Inflammatory macrophage treated with lipopolysaccharide for 1 hour (primary cell): Measurements from ENCODE around the gene FTCD.
A peak's percentile ranks its signal among the peaks of the same experiment; 100 is the strongest.
"Not testable (repeated sequence)": the region's sequence is repeated elsewhere in the genome, so short reads cannot be mapped to it uniquely, and the experiment has no call there.

Experiments
- DNase-seq, 2 donors: peaks; one replicate each; pipeline ENCODE4 v3.0.0-alpha.2; 2020 to 2022

The FTCD gene

GRCh38 chr21:46187814-46188213 lies 32.4 kb upstream of the FTCD start:
- no peak for DNase-seq

DNA sequence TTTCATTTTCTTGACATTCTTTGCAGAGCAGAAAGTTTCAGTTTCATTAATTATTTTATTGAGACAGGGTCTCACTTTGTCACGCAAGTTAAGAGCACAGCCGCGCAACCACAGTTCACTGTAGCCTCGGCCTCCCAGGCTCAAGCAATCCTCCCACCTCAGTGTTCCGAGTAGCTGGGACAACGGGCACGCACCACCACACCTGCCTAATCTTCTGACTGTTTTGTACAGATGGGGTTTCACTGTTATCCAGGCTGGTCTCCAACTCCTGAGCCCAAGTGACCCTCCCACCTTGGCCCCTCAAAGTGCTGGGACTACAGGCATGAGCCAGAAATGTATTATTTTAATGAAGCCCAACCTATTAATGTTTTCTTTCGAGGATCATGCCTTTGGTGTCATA lies 31.9 kb upstream of the FTCD start:
- DNase-seq = no peak

GRCh38 chr21:46185716-46186115 lies 30.3 kb upstream of the FTCD start:
- no peak for DNase-seq

DNA sequence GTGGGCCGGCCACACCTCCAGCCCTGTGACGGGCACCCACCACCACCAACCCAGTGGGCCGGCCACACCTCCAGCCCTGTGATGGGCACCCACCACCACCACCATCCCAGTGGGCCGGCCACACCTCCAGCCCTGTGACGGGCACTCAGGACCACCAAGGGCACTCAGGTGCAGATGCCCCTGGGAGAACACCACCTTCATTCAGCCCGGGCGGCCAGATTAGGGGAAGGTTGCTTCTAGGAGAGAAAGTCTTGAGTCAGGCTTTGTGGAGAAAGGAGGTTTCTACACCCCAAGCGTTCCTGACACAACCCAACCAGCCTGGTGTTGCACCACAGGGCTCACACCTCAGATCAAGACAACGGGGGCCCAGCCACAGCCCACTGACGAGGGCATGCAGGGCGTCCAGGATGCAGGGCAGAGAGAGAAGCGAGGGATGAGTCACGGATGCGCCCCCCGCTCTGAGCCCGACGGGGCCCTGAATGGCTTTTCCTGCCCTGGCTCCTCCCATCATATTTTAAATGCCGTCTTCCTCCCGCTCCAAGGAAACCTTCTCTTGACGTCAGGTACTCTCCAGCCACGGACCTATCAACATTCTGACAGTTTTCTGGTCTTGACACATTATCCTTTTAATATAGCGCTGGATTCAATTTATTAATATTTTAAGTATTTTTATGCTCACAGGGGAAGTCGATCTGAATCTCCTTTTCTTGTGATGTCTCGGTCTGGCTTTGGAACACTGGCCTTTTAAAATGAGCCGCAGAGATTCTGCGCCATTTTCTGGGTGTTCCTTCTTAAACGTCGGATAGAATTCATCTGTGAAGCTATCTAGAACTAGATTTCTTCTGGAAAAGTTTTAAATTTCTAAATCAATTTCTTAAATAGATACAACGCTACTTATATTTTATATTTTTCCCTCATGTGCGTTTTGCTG lies 29.5 kb upstream of the FTCD start:
- DNase-seq = peak; percentile 19 to 51

GRCh38 chr21:46183910-46184624 lies 28.7 kb upstream of the FTCD start, which contains the start of gene SPATC1L:
SPATC1L (minus strand) TSS chr21:46184459; CDS start chr21:46182816, 1,643 bp downstream.
- peak; percentile 14 to 16 for DNase-seq

GRCh38 chr21:46183337-46183909 lies 28.0 kb upstream of the FTCD start:
- DNase-seq = not testable (repeated sequence)

DNA sequence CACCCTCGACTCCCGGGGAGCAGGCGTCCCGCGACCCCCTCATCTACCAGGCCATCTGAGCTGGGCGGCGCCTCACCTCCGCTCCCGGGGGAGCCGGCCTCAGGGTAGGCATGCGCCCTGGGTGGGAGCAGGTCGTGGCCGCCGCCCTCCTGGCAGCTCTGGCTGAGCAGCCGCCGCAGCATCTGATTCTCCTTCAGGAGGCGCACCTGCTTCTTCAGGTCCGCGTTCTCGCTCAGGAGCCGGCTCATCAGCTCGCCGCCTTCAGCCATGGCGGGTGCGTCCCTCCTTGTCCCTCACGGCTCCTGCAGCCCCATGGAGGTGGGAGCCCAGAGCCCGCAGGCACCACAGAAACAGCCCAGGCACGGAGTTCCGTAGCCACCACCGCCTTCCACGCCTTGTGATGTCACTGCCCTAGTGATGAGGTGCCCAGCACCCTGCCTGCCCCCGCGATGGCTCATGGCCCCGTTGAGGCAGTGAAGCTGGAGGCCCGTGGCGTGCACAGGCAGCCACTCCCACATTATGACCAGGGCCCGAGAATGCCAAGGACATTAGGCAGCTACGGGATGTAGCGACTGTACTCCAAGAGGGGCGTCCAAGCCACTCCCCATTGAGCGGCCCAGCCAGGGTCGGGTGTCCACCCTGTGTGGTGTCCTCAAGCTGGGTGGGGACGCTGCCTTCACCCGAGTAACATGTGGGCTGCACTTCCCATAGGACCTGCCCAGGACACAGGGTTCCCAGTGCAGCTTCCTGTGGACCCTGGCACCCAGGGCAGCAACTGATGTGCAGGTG lies 27.4 kb upstream of the FTCD start:
- DNase-seq = no peak

DNA sequence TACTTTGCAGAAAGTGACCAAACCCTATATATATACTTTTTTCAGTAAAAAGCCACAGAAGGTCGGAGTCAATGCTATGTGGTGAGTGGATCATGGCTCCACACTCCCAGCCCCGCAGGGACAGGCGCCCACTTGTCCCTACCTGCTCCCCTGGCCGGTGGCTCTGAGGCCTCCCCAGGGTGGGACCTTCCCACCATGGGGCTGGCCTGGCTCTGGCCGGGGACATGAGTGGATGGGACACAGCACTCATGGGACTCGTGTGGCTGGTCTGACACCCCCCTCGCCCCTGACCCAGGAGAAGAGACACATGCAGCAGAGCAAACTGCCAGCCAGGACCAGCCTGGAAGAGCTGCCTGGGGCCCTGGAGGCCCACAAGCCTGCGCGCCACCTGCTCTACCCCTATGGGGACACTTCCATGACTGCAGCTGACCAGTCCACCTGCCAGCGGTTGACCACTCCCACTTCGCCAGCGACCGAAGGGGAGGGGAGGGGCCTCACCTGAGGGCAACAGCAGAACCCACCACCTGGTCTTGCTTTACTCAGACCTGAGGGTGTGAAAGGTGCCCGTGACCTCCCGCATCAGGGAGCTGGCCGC lies 26.7 kb upstream of the FTCD start:
- DNase-seq = no peak

- no peak for DNase-seq
Observed at GRCh38 chr21:46181436-46181835, 26.1 kb upstream of the FTCD start.

DNA sequence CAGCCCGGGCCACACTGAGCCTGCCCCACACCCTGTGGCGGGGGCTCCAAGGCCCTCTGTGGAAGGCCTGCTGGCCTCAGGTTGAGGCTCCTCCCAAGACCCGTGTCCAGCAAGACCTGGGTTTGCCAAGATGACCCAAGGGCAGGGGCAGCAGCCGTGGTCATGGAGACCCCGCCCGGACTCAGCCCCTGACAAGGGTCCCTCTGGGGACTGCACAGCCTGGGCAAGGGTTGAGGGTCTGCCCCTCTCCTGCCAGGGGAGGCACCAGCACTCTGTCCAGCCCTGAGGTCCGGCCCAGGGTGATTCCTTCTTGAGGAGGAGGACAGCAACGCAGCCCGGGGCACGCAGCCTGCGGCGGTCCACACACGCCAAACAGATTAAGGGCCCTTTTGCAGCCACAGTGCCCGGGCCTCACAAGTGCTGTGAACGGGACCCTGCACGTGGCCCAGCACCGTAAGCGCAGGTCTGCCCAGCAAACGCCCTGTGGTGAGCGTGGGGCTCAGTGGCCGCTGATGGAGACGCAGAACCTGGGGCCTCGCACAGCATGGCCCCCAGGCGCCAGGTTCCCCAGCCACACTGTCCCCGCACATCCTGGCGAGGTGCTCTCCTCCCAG lies 25.5 kb upstream of the FTCD start:
- no peak for DNase-seq

DNA sequence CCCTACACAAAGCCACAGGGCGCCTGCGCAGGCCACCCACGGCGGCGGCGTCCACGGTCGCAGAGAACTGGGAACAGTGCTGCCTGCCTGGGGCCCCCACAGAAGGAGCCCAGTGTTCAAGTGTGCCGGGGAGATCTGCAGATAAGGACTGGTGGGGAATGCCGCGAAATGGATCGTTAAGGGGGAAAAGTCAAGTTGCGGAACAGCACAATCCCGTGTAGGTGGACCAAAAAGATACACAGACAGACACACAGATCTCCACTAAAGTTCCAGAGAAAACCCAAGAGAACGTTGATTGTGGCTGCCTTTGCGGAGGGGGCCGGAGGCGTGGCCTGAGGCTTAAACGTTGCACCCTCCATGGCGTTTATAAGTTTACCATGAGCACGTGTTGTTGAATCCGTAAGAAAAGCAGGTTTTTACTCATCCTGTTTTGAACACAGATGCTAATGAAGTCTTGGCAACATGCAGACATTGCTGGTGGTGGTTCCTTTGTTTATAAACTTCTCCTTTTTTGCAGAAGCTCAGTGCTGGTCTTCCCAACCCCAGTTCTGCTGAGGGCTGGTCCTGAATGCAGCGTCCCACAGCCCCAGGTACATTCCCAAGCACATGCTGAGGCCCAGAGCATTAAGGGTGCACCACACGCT lies 24.8 kb upstream of the FTCD start:
- no peak for DNase-seq

DNA sequence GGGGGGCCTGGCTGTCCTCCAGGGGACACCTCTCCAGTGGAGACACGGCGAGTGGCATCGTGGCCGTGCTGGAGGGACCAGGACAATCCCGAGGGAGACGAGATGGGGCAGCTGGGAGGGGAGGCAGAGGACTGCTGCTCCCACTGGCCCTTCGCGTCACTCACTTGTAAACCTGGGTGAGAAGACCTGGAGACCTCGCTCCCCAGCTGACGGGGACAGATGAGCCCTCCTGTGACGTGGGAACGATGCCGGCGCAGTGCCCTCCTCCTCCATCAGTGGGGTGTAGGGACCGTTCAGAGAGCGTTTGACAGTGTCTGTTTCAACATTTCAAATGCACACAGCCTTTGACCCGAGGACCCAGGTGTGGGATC lies 24.3 kb upstream of the FTCD start:
- no peak for DNase-seq

DNA sequence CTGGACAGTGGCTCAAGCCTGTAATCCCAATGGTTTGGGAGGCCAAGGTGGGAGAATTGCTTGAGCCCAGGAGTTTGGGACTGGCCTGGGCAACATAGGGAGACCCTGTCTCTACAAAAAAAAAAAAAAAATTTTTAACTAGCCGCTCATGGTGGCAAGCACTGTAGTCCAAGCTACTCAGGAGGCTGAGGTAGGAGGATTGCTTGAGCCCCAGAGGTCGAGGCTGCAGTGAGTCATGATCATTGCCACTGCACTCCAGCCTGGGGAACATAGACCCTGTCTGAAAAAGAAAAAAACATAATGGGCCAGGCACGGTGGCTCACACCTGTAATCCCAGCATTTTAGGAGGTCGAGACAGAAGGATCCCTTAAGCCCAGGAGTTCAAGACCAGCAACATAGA lies 23.6 kb upstream of the FTCD start:
- no peak for DNase-seq

GRCh38 chr21:46176443-46177129 lies 21.2 kb upstream of the FTCD start:
- not testable (repeated sequence) for DNase-seq

DNA sequence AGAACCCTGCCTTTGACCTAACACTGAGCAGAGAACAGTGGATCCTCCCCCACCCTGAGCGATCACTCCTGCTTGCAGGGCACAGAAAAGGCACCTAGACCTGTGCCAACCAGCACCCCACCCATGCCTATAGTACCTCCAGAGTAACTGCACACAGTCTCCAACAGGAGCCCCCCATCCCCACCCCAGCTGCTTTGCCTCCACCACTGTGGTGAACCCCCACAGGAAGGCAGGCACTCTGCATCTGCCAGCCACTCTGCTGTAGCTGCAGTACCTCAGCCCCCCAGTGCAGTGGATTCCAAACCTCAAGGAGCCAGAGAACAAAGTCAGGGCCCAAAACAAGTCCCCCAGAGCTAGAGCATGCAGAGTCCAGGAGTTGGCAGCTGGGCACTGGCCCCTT lies 18.2 kb upstream of the FTCD start:
- DNase-seq = no peak

DNA sequence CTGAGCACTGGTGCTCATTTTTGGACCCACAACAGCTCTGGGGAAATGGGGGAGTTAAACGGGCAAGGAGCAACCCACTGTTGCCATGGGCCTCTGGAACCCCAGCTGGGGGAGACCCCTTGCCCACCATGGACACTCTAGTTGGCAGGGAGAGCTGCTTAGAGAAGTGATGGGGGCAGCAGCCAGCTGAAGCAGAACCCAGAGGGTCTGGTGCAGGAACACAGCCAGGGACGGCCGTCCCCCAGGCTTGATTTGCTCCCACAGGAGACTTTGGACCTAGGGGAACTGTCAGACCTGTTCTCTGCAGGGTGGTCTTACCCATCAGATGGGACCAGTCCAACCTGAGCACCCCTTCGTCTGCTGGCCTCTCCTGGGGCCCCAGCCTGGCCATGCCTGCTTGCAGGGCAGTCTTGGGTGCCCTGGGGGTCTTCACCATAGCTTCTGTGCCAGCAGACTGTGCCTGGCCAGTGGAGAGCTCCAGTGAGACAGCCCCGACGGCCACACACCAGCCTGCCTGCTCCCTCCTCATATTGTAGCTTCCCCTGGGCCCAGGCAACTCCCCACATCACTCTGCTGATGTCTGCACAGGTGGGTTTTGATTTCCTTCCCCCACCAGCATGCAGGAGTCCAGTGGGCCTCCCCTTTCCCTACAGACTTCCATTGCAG lies 17.6 kb upstream of the FTCD start:
- no peak for DNase-seq

DNA sequence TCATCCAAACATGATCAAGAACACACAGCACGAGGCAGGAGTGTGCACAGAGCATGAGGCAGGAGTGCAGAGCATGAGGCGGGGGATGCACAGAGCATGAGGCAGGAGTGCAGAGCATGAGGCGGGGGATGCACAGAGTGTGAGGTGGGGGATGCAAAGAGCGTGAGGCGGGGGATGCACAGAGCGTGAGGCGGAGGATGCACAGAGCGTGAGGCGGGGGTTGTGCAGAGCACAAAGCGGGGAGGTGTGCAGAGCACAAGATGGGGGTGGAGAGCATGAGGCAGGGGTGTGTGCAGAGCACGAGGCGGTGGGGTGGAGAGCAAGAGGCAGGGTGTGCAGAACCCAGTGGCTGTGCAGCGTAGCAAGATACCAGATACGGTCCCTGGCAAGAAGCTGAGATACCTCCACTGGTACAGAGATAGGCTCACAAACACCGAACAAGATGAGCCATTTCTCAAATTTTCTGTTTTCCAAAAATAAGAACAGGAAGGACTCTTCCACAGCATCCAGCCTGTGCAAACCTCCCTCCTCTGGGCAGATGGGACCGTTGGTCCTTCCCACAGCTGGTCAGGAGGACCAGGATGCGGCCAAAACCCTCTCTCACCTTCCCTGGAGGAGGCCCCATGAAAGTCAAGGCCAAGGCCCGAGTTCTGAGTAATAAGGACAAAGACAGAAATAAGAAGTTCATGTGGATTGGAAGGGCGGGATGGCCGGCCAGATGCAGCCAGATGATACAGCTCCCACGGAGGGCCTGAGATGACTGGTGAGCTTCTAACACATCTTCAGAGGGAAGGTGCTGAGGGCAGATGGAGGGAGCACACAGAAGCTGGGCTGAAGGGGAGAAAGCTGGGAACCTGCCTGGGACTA lies 16.9 kb upstream of the FTCD start:
- no peak for DNase-seq

GRCh38 chr21:46171585-46171984 lies 16.2 kb upstream of the FTCD start:
- DNase-seq = no peak
